Muscle layer of colon (tissue), 2 donors: ENCODE data around the gene CNTNAP2.

Source experiments
- H3K27ac ChIP-seq: one replicate; pipeline ENCODE4 v1.7.0; 2013; ENCODE audit warnings: low read depth, mild to moderate bottlenecking, low read length, moderate library complexity
- H3K27me3 ChIP-seq, 2 donors: one replicate each; pipeline ENCODE4 v1.7.0; 2013; ENCODE audit warnings: low read length in 2 of 2, mild to moderate bottlenecking in 2 of 2; ENCODE audit not compliant: insufficient read depth in 2 of 2, control insufficient read depth in 1 of 2
- H3K36me3 ChIP-seq: one replicate; pipeline ENCODE4 v1.7.0; 2013; ENCODE audit warnings: mild to moderate bottlenecking, low read length; ENCODE audit not compliant: insufficient read depth
- H3K4me1 ChIP-seq: one replicate; pipeline ENCODE4 v1.7.0; 2013; ENCODE audit warnings: mild to moderate bottlenecking, low read length; ENCODE audit not compliant: insufficient read depth
- H3K4me3 ChIP-seq, 2 donors: one replicate each; pipeline ENCODE4 v1.7.0; 2013; ENCODE audit warnings: low read length in 2 of 2, low read depth in 1 of 2, mild to moderate bottlenecking in 1 of 2, moderate library complexity in 1 of 2
- H3K9ac ChIP-seq: one replicate; pipeline ENCODE4 v1.7.0; 2013; ENCODE audit warnings: low read length
- H3K9me3 ChIP-seq: one replicate; pipeline ENCODE4 v1.7.0; 2013; ENCODE audit warnings: mild to moderate bottlenecking, low read length
- donor health status: abdominal sarcoma.
- donor health status: Adenocarcinoma of cecum.

Gene CNTNAP2

GRCh38 chr7:146375170-146375569 lies 258.6 kb downstream of the CNTNAP2 start:
- no peaks in the 10 kb centered on the region for H3K9me3 ChIP-seq
- no peak overlapping the region for H3K9ac ChIP-seq
- H3K4me1 ChIP-seq = no peaks in the 10 kb centered on the region
- H3K4me3 ChIP-seq = no peak overlapping the region
- no peaks in the 10 kb centered on the region for H3K36me3 ChIP-seq
- no peak overlapping the region for H3K27ac ChIP-seq
- H3K27me3 ChIP-seq = no peaks in the 10 kb centered on the region

GRCh38 chr7:146378196-146378595 lies 261.6 kb downstream of the CNTNAP2 start:
- no peak overlapping the region for H3K9ac ChIP-seq
- H3K27me3 ChIP-seq = no peaks in the 10 kb centered on the region
- H3K4me1 ChIP-seq = no peaks in the 10 kb centered on the region
- H3K9me3 ChIP-seq = no peaks in the 10 kb centered on the region
- H3K27ac ChIP-seq = no peak overlapping the region
- H3K4me3 ChIP-seq = no peak overlapping the region
- H3K36me3 ChIP-seq = no peaks in the 10 kb centered on the region

DNA sequence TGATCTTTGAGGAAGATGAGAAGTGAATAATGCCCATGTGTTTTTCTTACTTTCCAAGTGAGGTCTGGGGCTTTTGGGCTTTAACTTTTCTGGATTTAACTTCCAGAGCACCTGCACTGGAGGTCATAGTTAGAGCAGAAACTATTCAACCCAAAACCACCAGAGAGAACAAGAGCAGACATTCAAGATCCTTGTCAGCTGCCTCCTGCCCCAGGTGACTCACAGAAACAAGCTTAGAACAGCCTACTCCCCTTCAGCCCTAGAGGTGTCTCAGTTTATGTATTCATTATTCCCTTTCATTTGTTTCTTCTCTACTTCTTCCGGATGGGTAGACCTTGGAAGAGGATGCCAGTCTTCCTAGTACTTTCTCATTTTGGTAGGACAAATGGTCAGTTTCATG lies 270.5 kb downstream of the CNTNAP2 start:
- no peak overlapping the region for H3K9ac ChIP-seq
- H3K27ac ChIP-seq = no peak overlapping the region

DNA sequence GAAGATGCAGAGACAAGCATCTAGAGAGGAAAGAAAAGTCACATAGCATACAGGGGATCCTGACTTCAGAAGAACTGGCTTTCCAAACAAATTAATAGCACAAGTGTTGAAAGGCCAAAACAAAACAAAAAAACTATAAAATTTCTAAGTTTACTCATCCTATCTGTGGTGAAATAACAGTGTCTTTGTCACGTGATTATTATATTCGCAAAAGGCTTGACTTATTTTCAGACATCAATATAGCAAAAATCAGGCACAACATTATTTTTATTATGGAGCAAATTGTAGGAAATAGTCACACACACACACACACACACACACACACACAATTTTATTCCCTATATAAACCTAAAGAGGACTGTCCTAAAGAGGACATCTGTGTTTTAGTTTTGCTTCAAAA lies 272.3 kb downstream of the CNTNAP2 start:
- Histone ChIP-seq H3K36me3 (no peaks in the 10 kb centered on the region), H3K4me3 (no peak overlapping the region), H3K27ac (no peak overlapping the region), H3K4me1 (no peaks in the 10 kb centered on the region), H3K9ac (no peak overlapping the region), H3K27me3 (no peaks in the 10 kb centered on the region), H3K9me3 (no peaks in the 10 kb centered on the region)

More for the DNA sequence above, 270.5 kb downstream of the CNTNAP2 start:
- no peaks in the 10 kb centered on the region for H3K27me3 ChIP-seq
- H3K9me3 ChIP-seq = no peaks in the 10 kb centered on the region
- H3K36me3 ChIP-seq = no peaks in the 10 kb centered on the region
- H3K4me1 ChIP-seq = no peaks in the 10 kb centered on the region
- no peak overlapping the region for H3K4me3 ChIP-seq

DNA sequence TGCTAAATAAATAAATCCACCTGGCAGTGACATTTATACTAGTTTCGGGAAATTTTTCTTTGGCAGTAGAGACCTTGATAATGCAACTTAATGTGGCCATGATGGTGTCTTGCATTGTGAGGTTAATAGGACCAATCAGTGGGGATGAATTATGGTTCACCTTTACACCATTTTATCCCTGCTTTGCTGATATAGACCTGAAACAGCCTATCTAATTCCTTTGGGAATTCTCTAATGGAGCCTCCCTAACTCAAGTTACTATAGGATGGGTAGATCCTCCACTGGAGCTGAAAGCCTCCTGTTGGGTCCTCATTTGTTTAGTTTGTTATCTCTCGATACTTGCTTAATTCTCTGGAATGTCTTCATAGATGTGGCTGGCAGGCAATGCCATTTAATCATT lies 276.7 kb downstream of the CNTNAP2 start:
- Histone ChIP-seq H3K9ac (no peak overlapping the region), H3K4me1 (no peaks in the 10 kb centered on the region), H3K4me3 (no peak overlapping the region), H3K27me3 (no peaks in the 10 kb centered on the region), H3K36me3 (no peaks in the 10 kb centered on the region), H3K9me3 (no peaks in the 10 kb centered on the region), H3K27ac (no peak overlapping the region)

- Histone ChIP-seq H3K4me1 (no peaks in the 10 kb centered on the region), H3K36me3 (no peaks in the 10 kb centered on the region), H3K9ac (no peak overlapping the region), H3K27ac (no peak overlapping the region), H3K4me3 (no peak overlapping the region), H3K27me3 (no peaks in the 10 kb centered on the region), H3K9me3 (no peaks in the 10 kb centered on the region)
Measured at GRCh38 chr7:146397141-146397540, 280.5 kb downstream of the CNTNAP2 start.

GRCh38 chr7:146401939-146402338 lies 285.3 kb downstream of the CNTNAP2 start:
- Histone ChIP-seq H3K9ac (no peak overlapping the region), H3K36me3 (no peaks in the 10 kb centered on the region), H3K9me3 (no peaks in the 10 kb centered on the region), H3K4me1 (no peaks in the 10 kb centered on the region), H3K27me3 (no peaks in the 10 kb centered on the region), H3K27ac (no peak overlapping the region), H3K4me3 (no peak overlapping the region)

- Histone ChIP-seq H3K9me3 (no peaks in the 10 kb centered on the region), H3K9ac (no peak overlapping the region), H3K27ac (no peak overlapping the region), H3K27me3 (no peaks in the 10 kb centered on the region), H3K4me3 (no peak overlapping the region), H3K36me3 (no peaks in the 10 kb centered on the region), H3K4me1 (no peaks in the 10 kb centered on the region)
Measured at GRCh38 chr7:146405737-146406136, 289.1 kb downstream of the CNTNAP2 start.

DNA sequence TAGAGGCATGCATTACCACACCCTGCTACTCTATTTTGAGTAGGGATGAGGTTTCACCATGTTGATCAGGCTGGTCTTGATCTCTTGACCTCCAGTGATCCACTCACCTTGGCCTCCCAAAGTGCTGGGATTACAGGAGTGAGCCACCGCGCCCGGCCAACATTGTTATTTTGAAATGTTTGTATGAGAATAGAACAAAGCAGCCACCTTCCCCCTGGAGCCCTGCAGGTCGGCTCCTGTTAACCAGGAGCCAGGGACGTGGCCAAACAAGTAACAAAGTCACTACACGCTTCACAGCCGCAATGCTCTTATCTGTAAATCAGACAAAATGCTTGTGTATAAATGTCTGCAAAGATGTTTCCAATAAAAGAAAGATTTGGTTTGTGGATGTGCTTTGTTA lies 295.4 kb downstream of the CNTNAP2 start:
- Histone ChIP-seq H3K4me3 (no peak overlapping the region), H3K27me3 (no peaks in the 10 kb centered on the region), H3K36me3 (no peaks in the 10 kb centered on the region), H3K4me1 (no peaks in the 10 kb centered on the region), H3K9ac (no peak overlapping the region), H3K27ac (no peak overlapping the region), H3K9me3 (no peaks in the 10 kb centered on the region)

DNA sequence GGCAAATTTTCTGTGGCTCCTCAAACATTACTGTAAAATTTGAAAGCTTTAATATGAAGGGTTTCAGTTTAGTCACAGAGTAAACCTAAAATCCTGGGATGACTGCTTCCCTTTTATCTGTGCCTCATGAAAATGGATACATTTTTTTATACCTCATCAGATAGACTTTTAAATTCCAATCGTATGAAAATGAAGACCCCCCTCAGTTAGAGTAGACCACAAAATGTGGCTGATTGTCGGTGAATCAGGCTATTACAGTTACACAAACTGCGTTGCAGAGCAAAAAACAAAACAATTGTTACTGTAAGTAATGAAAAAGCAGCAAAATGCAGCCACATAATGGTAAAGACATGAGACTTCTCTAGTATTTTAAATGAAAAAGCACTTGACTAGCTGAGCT lies 296.2 kb downstream of the CNTNAP2 start:
- Histone ChIP-seq H3K4me3 (no peak overlapping the region), H3K27ac (no peak overlapping the region), H3K9ac (no peak overlapping the region), H3K36me3 (no peaks in the 10 kb centered on the region), H3K27me3 (no peaks in the 10 kb centered on the region), H3K9me3 (no peaks in the 10 kb centered on the region), H3K4me1 (no peaks in the 10 kb centered on the region)

DNA sequence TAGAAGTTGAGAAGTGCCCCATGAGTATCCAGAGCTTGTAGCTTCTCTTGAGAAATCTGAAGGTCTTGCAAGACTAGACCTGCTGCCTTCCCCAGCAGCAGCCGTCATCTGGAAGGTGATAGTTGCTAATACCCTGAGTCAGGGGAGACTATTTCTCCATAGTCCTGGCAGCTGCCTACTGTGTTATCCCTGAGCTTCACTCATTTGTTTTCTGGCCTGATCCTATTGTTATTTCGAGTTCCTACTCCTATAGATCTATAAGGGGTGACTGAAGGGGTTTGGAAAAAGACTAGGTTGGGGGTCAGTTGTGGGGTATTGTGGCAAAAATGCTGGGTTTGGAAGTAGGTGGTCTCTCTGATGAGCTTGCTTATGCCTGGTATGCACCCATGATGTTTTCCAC lies 297.8 kb downstream of the CNTNAP2 start:
- Histone ChIP-seq H3K9me3 (no peaks in the 10 kb centered on the region), H3K4me3 (no peak overlapping the region), H3K4me1 (no peaks in the 10 kb centered on the region), H3K27ac (no peak overlapping the region), H3K36me3 (no peaks in the 10 kb centered on the region), H3K27me3 (no peaks in the 10 kb centered on the region), H3K9ac (no peak overlapping the region)

DNA sequence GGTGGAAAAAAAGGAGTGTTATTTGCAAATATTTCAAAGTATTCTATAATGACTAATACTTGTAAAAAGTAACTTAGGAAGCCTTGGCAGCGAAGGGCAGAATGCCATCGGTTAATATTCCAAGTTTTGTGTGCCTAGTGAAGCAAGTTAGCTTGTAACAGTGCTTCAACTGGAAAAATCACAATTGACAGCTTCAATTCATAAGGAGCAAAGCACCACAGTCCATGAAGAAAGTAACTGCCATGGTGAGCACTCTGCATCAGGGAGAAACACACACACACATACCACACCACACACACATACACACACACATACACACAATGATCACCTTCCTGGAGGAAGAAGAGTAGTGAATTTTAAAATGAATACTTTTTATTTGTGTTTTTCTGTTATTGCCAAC lies 298.3 kb downstream of the CNTNAP2 start:
- H3K9ac ChIP-seq = no peak overlapping the region
- H3K9me3 ChIP-seq = no peaks in the 10 kb centered on the region
- no peaks in the 10 kb centered on the region for H3K4me1 ChIP-seq
- no peak overlapping the region for H3K4me3 ChIP-seq
- H3K36me3 ChIP-seq = no peaks in the 10 kb centered on the region
- no peak overlapping the region for H3K27ac ChIP-seq
- no peaks in the 10 kb centered on the region for H3K27me3 ChIP-seq
